ENCODE data around the gene ZNF791.

DNA sequence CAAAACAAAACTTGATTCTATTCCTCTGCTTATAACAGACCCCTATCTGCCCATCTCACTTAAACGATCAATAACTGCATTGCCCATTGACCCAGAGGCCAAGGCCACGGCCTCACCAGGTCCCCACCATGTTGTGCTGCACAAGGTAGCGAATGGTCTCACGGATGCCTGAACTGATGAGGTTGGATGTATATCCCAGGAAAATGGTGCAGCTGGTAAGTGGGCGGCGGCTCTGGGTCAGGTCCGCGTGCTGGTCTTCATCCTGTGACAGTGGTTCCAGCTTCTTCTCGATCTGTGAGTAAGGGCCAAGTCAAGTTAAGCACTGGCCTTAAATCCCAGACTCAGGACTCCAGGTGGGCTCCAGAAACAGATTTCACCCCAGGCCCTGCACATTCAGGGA is 69.3 kb downstream of the ZNF791 start:
- TF ChIP-seq, protein P1, sequence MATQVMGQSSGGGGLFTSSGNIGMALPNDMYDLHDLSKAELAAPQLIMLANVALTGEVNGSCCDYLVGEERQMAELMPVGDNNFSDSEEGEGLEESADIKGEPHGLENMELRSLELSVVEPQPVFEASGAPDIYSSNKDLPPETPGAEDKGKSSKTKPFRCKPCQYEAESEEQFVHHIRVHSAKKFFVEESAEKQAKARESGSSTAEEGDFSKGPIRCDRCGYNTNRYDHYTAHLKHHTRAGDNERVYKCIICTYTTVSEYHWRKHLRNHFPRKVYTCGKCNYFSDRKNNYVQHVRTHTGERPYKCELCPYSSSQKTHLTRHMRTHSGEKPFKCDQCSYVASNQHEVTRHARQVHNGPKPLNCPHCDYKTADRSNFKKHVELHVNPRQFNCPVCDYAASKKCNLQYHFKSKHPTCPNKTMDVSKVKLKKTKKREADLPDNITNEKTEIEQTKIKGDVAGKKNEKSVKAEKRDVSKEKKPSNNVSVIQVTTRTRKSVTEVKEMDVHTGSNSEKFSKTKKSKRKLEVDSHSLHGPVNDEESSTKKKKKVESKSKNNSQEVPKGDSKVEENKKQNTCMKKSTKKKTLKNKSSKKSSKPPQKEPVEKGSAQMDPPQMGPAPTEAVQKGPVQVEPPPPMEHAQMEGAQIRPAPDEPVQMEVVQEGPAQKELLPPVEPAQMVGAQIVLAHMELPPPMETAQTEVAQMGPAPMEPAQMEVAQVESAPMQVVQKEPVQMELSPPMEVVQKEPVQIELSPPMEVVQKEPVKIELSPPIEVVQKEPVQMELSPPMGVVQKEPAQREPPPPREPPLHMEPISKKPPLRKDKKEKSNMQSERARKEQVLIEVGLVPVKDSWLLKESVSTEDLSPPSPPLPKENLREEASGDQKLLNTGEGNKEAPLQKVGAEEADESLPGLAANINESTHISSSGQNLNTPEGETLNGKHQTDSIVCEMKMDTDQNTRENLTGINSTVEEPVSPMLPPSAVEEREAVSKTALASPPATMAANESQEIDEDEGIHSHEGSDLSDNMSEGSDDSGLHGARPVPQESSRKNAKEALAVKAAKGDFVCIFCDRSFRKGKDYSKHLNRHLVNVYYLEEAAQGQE (IDR thresholded peaks at IDR 0.05; ENCODE audit: low read depth), result no peak
- TF ChIP-seq ZBTB7A (IDR thresholded peaks at IDR 0.05; ENCODE audit: low read depth), result no peak
